HepG2 (cell line): ENCODE data around the gene SPARC. TPM values are rescaled to one million over a fixed set of nuclear protein-coding genes. Genes with fewer than 3 reads are reported as not detected.
A peak's percentile ranks its signal among the peaks of the same experiment; 100 is the strongest.

Source experiments
- FOXK1 ChIP-seq: sonication (generic); formaldehyde crosslinking; IDR thresholded peaks from 2 replicates; pipeline ENCODE4 v1.4.0; 2020; ENCODE audit warnings: low read depth, missing genetic modification reagents, borderline replicate concordance
- GFI1 ChIP-seq: sonication (generic); formaldehyde crosslinking; IDR thresholded peaks from 2 replicates; pipeline ENCODE4 v1.5.0; 2020; ENCODE audit warnings: missing genetic modification reagents, mild to moderate bottlenecking, borderline replicate concordance
- HOMEZ ChIP-seq: IDR thresholded peaks from 2 replicates; pipeline ENCODE4 v1.6.1; 2016; ENCODE audit warnings: low read depth
- JARID2 ChIP-seq: sonication (generic); formaldehyde crosslinking; IDR thresholded peaks from 2 replicates; pipeline ENCODE4 v1.8.1; 2023; ENCODE audit warnings: missing genetic modification reagents, inconsistent platforms; ENCODE audit not compliant: insufficient replicate concordance
- NKX3-1 ChIP-seq: sonication (generic); formaldehyde crosslinking; IDR thresholded peaks from 2 replicates; pipeline ENCODE4 v1.5.0; 2020; ENCODE audit warnings: missing genetic modification reagents
- NR3C1 ChIP-seq: sonication (generic); formaldehyde crosslinking; IDR thresholded peaks from 2 replicates; pipeline ENCODE4 v1.4.0; 2020; ENCODE audit warnings: missing genetic modification reagents
- PHF8 ChIP-seq: sonication (generic); formaldehyde crosslinking; IDR thresholded peaks from 2 replicates; pipeline ENCODE4 v1.5.0; 2020; ENCODE audit warnings: missing genetic modification reagents
- RCOR2 ChIP-seq: IDR thresholded peaks from 2 replicates; pipeline ENCODE4 v1.6.1; 2016; ENCODE audit warnings: missing biosample characterization, missing genetic modification reagents
- REL ChIP-seq: sonication (generic); formaldehyde crosslinking; conservative IDR thresholded peaks from 2 replicates; pipeline ENCODE4 v1.8.0; 2022; ENCODE audit warnings: mild to moderate bottlenecking, missing genetic modification reagents, moderate library complexity
- RFXAP ChIP-seq: sonication (generic); formaldehyde crosslinking; IDR thresholded peaks from 2 replicates; pipeline ENCODE4 v1.4.0; 2020; ENCODE audit warnings: missing genetic modification reagents, borderline replicate concordance
- SP1 ChIP-seq, 2 experiments: fragments of 450-650 bp in 1 of 2; sonication (generic) in 1 of 2; formaldehyde crosslinking in 1 of 2; IDR thresholded peaks; 2 replicates each; pipeline versions ENCODE4 v1.4.0 to v1.6.1; 2016 to 2020; ENCODE audit warnings: missing genetic modification reagents in 1 of 2
- TCF7L2 ChIP-seq: IDR thresholded peaks from 2 replicates; pipeline ENCODE4 v1.6.1; 2011; ENCODE audit warnings: mild to moderate bottlenecking, low read depth, low read length, moderate library complexity
- ZC3H13 ChIP-seq: sonication (generic); formaldehyde crosslinking; IDR thresholded peaks from 2 replicates; pipeline ENCODE4 v1.8.1; 2023; ENCODE audit warnings: mild to moderate bottlenecking, missing genetic modification reagents, moderate library complexity
- ZNF232 ChIP-seq: sonication (generic); formaldehyde crosslinking; IDR thresholded peaks from 2 replicates; pipeline ENCODE4 v1.4.0; 2020; ENCODE audit warnings: missing genetic modification reagents, borderline replicate concordance
- ZNF251 ChIP-seq: sonication (generic); formaldehyde crosslinking; IDR thresholded peaks from 2 replicates; pipeline ENCODE4 v1.9.0; 2021; ENCODE audit warnings: mild to moderate bottlenecking, missing genetic modification reagents
- ZNF276 ChIP-seq: sonication (generic); formaldehyde crosslinking; IDR thresholded peaks from 2 replicates; pipeline ENCODE4 v1.4.0; 2020; ENCODE audit warnings: mild to moderate bottlenecking, low read depth, missing genetic modification reagents
- ZNF33A ChIP-seq: sonication (generic); formaldehyde crosslinking; IDR thresholded peaks from 2 replicates; pipeline ENCODE4 v1.5.1; 2020; ENCODE audit warnings: missing genetic modification reagents, mild to moderate bottlenecking, moderate library complexity, borderline replicate concordance
- ZNF549 ChIP-seq: sonication (generic); formaldehyde crosslinking; IDR thresholded peaks from 2 replicates; pipeline ENCODE4 v1.5.0; 2020; ENCODE audit warnings: missing genetic modification reagents
- ZNF644 ChIP-seq: IDR thresholded peaks from 2 replicates; pipeline ENCODE4 v1.6.1; 2016; ENCODE audit warnings: low read depth
- ZNF646 ChIP-seq: sonication (generic); formaldehyde crosslinking; IDR thresholded peaks from 2 replicates; pipeline ENCODE4 v1.9.0; 2021; ENCODE audit warnings: mild to moderate bottlenecking, missing genetic modification reagents
- ZNF660 ChIP-seq: sonication (generic); formaldehyde crosslinking; IDR thresholded peaks from 2 replicates; pipeline ENCODE4 v1.5.1; 2020; ENCODE audit warnings: mild to moderate bottlenecking, low read depth, missing genetic modification reagents, borderline replicate concordance
- ZNF781 ChIP-seq: sonication (generic); formaldehyde crosslinking; IDR thresholded peaks from 2 replicates; pipeline ENCODE4 v1.5.1; 2020; ENCODE audit warnings: borderline replicate concordance, mild to moderate bottlenecking, missing genetic modification reagents; ENCODE audit errors: not compliant biosample characterization
- polyA plus RNA-seq, 8 experiments: library from polyadenylated mRNA; depleted of rRNA in 3 of 8; stranded (reverse) in 7 of 8; unstranded in 1 of 8; fragments of >200 nt; fragmentation: Illumina TruSeq in 4 of 8; extraction: Trizol in 4 of 8; gene quantifications; 2 replicates each; pipeline versions ENCODE4 v1.2.1 to v1.2.3, GENCODE V29; 2011 to 2016; ENCODE audit warnings: low read depth in 4 of 8, missing spikeins in 1 of 8, mixed read lengths in 1 of 8; ENCODE audit not compliant: insufficient read depth in 1 of 8
- total RNA-seq, 5 experiments: library from RNA; depleted of rRNA; stranded (reverse); fragments of >200 nt; fragmentation: Illumina TruSeq; extraction: Trizol; gene quantifications; 2 replicates each; pipeline ENCODE4 v1.2.3, GENCODE V29; 2016; ENCODE audit warnings: low read depth in 1 of 5

SPARC gene
- total and polyA plus RNA-seq, 2 of the 13 experiments (the other 11 are each of a cell fraction or from before 2014, with no cell fraction given), result 76.7 to 192 TPM

GRCh38 chr5:151694035-151694485, 7.3 kb upstream of the SPARC start (continued):
- no peak for TF ChIP-seq PHF8 (CRISPR knock-in tag)
- peak; percentile 55; the same call in 1 of the 2 replicates for TF ChIP-seq FOXK1
- TF ChIP-seq HOMEZ (CRISPR knock-in tag), result no peak
- TF ChIP-seq NR3C1 (CRISPR knock-in tag), result no peak
- TF ChIP-seq ZNF646 (CRISPR knock-in tag), result no peak
- TF ChIP-seq RFXAP, result no peak
- TF ChIP-seq TCF7L2, result no peak
- no peak for TF ChIP-seq SP1 (IDR thresholded peaks at IDR 0.05)
- no peak for TF ChIP-seq SP1 (CRISPR knock-in tag; IDR thresholded peaks at IDR 0.05)
- TF ChIP-seq ZNF644 (CRISPR knock-in tag), result peak; percentile 69; the same call in 1 of the 2 replicates
- no peak for TF ChIP-seq ZNF660 (CRISPR knock-in tag)
- no peak for TF ChIP-seq ZNF33A (CRISPR knock-in tag)
- TF ChIP-seq ZNF781 (CRISPR knock-in tag), result no peak
- no peak for TF ChIP-seq NKX3-1 (CRISPR knock-in tag)
- TF ChIP-seq ZNF232 (CRISPR knock-in tag), result no peak
- TF ChIP-seq RCOR2 (CRISPR knock-in tag), result peak; percentile 74
- no peak for TF ChIP-seq JARID2
- TF ChIP-seq ZNF549, result no peak
- TF ChIP-seq ZNF251, result no peak
- no peak for TF ChIP-seq REL (CRISPR knock-in tag)
- no peak for TF ChIP-seq ZC3H13 (CRISPR knock-in tag)
- TF ChIP-seq ZNF276 (CRISPR knock-in tag), result no peak
- TF ChIP-seq GFI1 (CRISPR knock-in tag), result 0 out of 2 replicates have a peak, but pooled peaks have one; percentile 39
